ENCODE data around the gene TMEM154. TPM values are rescaled to one million over a fixed set of nuclear protein-coding genes. Genes with fewer than 3 reads are reported as not detected.

TMEM154 gene
- total RNA-seq, 1 experiment from 2014 or later: 3.6 TPM

DNA sequence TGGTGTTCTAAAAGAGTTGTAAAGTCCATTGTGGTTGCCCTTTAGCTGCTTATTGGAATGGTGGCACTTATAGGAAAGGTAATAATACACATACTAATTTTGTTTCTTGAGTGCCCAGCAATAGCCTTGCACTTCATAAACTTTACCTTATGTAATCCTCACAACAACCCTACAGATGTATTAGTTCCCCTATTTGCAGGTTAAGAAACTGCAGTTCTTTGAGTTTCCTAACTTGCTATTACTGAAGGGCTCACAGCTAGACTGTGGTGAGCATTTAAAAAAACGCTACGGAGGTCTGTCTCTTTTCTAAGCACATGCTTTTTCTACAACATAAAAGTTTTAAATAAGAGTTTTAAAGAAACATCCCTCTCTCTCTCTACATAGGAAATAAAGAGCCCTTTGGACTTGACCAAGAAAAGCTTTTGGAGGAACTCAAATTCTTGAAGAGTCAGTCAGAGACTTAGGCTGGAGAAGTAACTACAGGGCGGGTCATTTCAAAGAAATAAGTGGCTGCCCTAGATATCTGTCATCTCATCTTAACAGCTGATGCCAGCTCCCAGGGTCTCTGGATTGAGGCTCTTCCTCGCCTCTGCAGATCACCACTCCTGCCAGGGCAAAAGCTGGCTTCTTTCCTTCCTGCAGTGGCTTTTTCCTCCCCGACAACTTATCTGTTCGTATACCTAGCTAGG, 101.9 kb downstream of the TMEM154 start:
- Histone ChIP-seq H3K4me1 (ENCODE audit: insufficient read depth, low read length) (peaks cover 6% of the 10 kb centered on the region), H3K4me2 (ENCODE audit: low read length) (no peak overlapping the region), H3K9me2 (replicated peaks; ENCODE audit: low read length) (no peaks in the 10 kb centered on the region), H4K20me1 (ENCODE audit: low read length) (no peaks in the 10 kb centered on the region), H3K9me3 (ENCODE audit: low read length) (no peaks in the 10 kb centered on the region), H3F3A (ENCODE audit: low read length, unreplicated experiment) (no peaks in the 10 kb centered on the region), H3K79me2 (ENCODE audit: low read length) (no peaks in the 10 kb centered on the region), H3K4me3 (ENCODE audit: low read length) (no peak overlapping the region), H3K27me3 (ENCODE audit: low read length) (no peaks in the 10 kb centered on the region), H3K27ac (ENCODE audit: low read length) (no peak overlapping the region), H3K36me3 (ENCODE audit: low read depth, low read length) (no peaks in the 10 kb centered on the region), H3K9ac (ENCODE audit: low read length) (no peak overlapping the region), H2AFZ (ENCODE audit: low read length) (no peak overlapping the region)
- ATAC-seq (no peak), DNase-seq (no peak)
- CTCF ChIA-PET: no interaction called here
- TF ChIP-seq CTCF (conservative IDR thresholded peaks at IDR 0.05; ENCODE audit: low read depth, low read length) (no peak), EZH2phosphoT487 (IDR thresholded peaks at IDR 0.05; ENCODE audit: borderline replicate concordance, low read length) (no peak), EZH2 (IDR thresholded peaks at IDR 0.05; ENCODE audit: low read length, unreplicated experiment) (no peak)
- no TSS peak for BruUV-seq (replicated peaks)
- intact Hi-C loops (cut with micrococcal nuclease): no loop called here
- POLR2A ChIA-PET (ENCODE audit: unreplicated experiment): no interaction called here

- ATAC-seq (no peak), DNase-seq (no peak)
- no peak overlapping the region for H3K4me2 ChIP-seq (ENCODE audit: low read length)
- H3K27me3 ChIP-seq (ENCODE audit: low read length): no peaks in the 10 kb centered on the region
- no peak overlapping the region for H2AFZ ChIP-seq (ENCODE audit: low read length)
- H3K4me3 ChIP-seq (ENCODE audit: low read length): no peak overlapping the region
- no peaks in the 10 kb centered on the region for H4K20me1 ChIP-seq (ENCODE audit: low read length)
- intact Hi-C loops (cut with micrococcal nuclease): no loop called here
- peaks cover 12% of the 10 kb centered on the region for H3K4me1 ChIP-seq (ENCODE audit: insufficient read depth, low read length)
- no peaks in the 10 kb centered on the region for H3K36me3 ChIP-seq (ENCODE audit: low read depth, low read length)
- CTCF ChIA-PET: no interaction called here
- POLR2A ChIA-PET (ENCODE audit: unreplicated experiment): no interaction called here
- H3K79me2 ChIP-seq (ENCODE audit: low read length): no peaks in the 10 kb centered on the region
- H3K27ac ChIP-seq (ENCODE audit: low read length): no peak overlapping the region
- no TSS peak for BruUV-seq (replicated peaks)
- no peaks in the 10 kb centered on the region for H3K9me2 ChIP-seq (replicated peaks; ENCODE audit: low read length)
- no peak overlapping the region for H3K9ac ChIP-seq (ENCODE audit: low read length)
- no peaks in the 10 kb centered on the region for H3F3A ChIP-seq (ENCODE audit: low read length, unreplicated experiment)
- no peak for TF ChIP-seq CTCF (conservative IDR thresholded peaks at IDR 0.05; ENCODE audit: low read depth, low read length)
- no peaks in the 10 kb centered on the region for H3K9me3 ChIP-seq (ENCODE audit: low read length)
These were observed 104.3 kb downstream of the TMEM154 start for GRCh38 chr4:152575533-152575932.

DNA sequence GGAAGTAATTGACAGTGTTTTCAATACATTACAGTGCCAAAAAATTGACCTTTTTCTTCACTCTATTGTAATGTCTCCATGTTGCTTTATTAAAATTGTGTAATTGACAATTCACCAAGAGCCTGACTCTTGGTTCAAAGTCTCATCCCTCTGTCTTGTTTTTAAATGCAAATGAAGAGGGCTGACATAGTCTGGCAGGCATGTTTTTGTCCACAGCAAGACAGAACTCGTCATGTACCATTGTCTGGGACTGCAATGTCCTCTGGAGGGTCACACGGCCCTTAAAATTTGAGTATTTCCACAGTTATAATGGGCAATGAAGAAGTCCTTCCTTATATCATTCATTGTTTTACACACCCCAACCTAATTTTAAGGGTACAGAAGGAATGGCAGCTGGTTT, 105.9 kb downstream of the TMEM154 start:
- no TSS peak for BruUV-seq (replicated peaks)
- POLR2A ChIA-PET (ENCODE audit: unreplicated experiment): no interaction called here

More for the DNA sequence above, 105.9 kb downstream of the TMEM154 start:
- Histone ChIP-seq H3K4me2 (ENCODE audit: low read length) (no peak overlapping the region), H3K4me1 (ENCODE audit: insufficient read depth, low read length) (peaks cover 12% of the 10 kb centered on the region), H4K20me1 (ENCODE audit: low read length) (no peaks in the 10 kb centered on the region), H3K9ac (ENCODE audit: low read length) (no peak overlapping the region), H3K79me2 (ENCODE audit: low read length) (no peaks in the 10 kb centered on the region), H3K27ac (ENCODE audit: low read length) (no peak overlapping the region), H2AFZ (ENCODE audit: low read length) (no peak overlapping the region), H3F3A (ENCODE audit: low read length, unreplicated experiment) (no peaks in the 10 kb centered on the region), H3K9me2 (replicated peaks; ENCODE audit: low read length) (no peaks in the 10 kb centered on the region), H3K9me3 (ENCODE audit: low read length) (no peaks in the 10 kb centered on the region), H3K36me3 (ENCODE audit: low read depth, low read length) (no peaks in the 10 kb centered on the region), H3K27me3 (ENCODE audit: low read length) (no peaks in the 10 kb centered on the region), H3K4me3 (ENCODE audit: low read length) (no peak overlapping the region)
- no peak for ATAC-seq
- CTCF ChIA-PET: no interaction called here
- DNase-seq: no peak
- intact Hi-C loops (cut with micrococcal nuclease): no loop called here
- no peak for TF ChIP-seq EZH2phosphoT487 (IDR thresholded peaks at IDR 0.05; ENCODE audit: borderline replicate concordance, low read length)
- no peak for TF ChIP-seq CTCF (conservative IDR thresholded peaks at IDR 0.05; ENCODE audit: low read depth, low read length)
- TF ChIP-seq EZH2 (IDR thresholded peaks at IDR 0.05; ENCODE audit: low read length, unreplicated experiment): no peak

All from PC-3 (cell line).